ENCODE results near the gene MSANTD2. TPM values are rescaled to one million over a fixed set of nuclear protein-coding genes. Genes with fewer than 3 reads are reported as not detected.
A peak's percentile ranks its signal among the peaks of the same experiment; 100 is the strongest.

MSANTD2 gene
- total RNA-seq, 3 donors from 2014 or later, result 10.9 to 34.2 (median 27.2) TPM

GRCh38 chr11:124807660-124808270 lies 7.6 kb upstream of the MSANTD2 start:
- Histone ChIP-seq H3K36me3 (no peaks in the 10 kb centered on the region), H3K4me3 (no peak overlapping the region), H3K9me3 (no peaks in the 10 kb centered on the region), H3K4me1 (no peaks in the 10 kb centered on the region), H3K27ac (no peak overlapping the region), H3K27me3 (no peaks in the 10 kb centered on the region)
- DNase-seq (ENCODE audit: low spot score in 2 of 2), result no peak
- intact Hi-C loops (cut with DNase I; ENCODE audit: low total_unique reads), result no loop called here
- TF ChIP-seq POLR2AphosphoS5 (IDR thresholded peaks at IDR 0.05) (no peak), POLR2A (IDR thresholded peaks at IDR 0.05) (no peak), CTCF (IDR thresholded peaks at IDR 0.05) (no peak)

DNA sequence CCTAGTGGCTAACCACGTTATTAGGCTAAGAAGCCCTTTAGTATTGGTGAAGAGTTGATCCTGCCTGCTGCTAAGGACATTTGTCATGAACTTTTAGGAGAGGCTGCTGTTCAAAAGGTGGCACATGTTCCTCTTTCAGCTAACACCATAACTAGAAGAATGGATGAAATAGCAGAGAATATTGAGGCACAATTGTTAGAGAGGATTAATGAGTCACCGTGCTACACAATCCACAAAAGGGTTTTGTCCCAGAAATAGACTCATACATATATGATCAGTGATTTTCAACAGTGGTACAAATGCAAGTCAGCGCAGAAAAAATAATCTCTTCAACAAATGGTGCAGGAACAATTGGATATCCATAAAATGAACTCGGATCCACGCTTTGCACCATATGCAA lies 7.0 kb upstream of the MSANTD2 start:
- no peaks in the 10 kb centered on the region for H3K4me1 ChIP-seq
- no peaks in the 10 kb centered on the region for H3K9me3 ChIP-seq
- TF ChIP-seq POLR2A (IDR thresholded peaks at IDR 0.05), result no peak
- TF ChIP-seq POLR2AphosphoS5 (IDR thresholded peaks at IDR 0.05), result no peak
- TF ChIP-seq CTCF (IDR thresholded peaks at IDR 0.05), result no peak
- H3K27ac ChIP-seq, result no peak overlapping the region
- no peak overlapping the region for H3K4me3 ChIP-seq
- H3K36me3 ChIP-seq, result no peaks in the 10 kb centered on the region
- H3K27me3 ChIP-seq, result no peaks in the 10 kb centered on the region
- intact Hi-C loops (cut with DNase I; ENCODE audit: low total_unique reads), result no loop called here
- DNase-seq (ENCODE audit: low spot score in 2 of 2), result no peak

DNA sequence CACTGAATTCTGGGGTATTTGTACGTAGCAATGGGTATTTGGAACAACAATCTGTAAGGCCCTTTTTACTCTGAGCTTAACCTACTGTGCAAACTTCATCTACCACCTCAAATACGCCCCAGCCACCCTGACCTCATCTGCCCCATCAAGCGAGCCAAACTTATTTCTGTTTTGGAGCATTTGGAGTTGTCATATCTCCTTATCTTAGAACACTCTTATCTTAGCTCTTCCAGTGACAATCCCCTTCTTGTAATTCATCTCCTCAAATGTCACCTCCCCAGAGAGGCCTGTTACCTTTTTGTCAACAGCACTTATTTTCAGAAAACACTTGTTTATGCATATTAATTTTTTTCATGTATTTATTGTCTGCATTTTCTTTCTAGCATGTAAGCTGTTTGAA lies 4.7 kb upstream of the MSANTD2 start:
- no peak for DNase-seq (ENCODE audit: low spot score in 2 of 2)
- Histone ChIP-seq H3K36me3 (no peaks in the 10 kb centered on the region), H3K4me1 (no peaks in the 10 kb centered on the region), H3K27ac (no peak overlapping the region), H3K27me3 (no peaks in the 10 kb centered on the region), H3K4me3 (no peak overlapping the region), H3K9me3 (no peaks in the 10 kb centered on the region)
- TF ChIP-seq CTCF (IDR thresholded peaks at IDR 0.05), result no peak
- TF ChIP-seq POLR2AphosphoS5 (IDR thresholded peaks at IDR 0.05), result no peak
- no peak for TF ChIP-seq POLR2A (IDR thresholded peaks at IDR 0.05)
- intact Hi-C loops (cut with DNase I; ENCODE audit: low total_unique reads), result no loop called here

DNA sequence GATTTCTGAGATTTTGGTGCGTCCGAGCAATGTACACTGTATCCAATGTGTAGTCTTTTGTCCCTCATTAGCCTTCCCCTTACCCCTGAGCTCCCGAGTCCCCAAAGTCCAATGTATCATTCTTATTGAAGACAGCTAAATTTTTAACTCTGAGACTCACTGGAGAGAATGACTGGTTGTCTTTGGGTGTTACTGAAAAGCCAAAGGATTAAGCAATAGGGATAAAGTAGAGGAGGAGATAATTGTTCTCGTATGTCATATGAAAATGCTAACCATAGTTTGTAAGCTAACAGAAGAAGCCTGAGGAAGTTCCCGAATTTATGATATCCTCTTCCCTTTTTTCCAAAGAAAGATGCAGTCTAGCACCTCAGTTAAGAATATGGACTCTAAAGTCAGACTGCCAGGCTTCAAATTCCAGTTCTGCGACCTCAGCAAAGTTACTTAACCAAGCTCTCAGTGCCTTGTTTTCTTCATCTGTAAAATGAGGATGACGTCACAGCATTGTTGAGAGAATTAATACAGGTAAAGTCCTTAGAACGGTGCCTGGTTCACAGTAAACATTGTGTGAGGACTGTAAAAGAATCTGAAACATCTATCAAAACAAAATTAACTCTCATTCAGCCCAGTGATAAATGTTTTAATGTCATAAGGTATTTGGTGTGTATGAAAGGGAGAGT lies 1.6 kb upstream of the MSANTD2 start:
- intact Hi-C loops (cut with DNase I; ENCODE audit: low total_unique reads), result no loop called here

More for the DNA sequence above, 1.6 kb upstream of the MSANTD2 start:
- Histone ChIP-seq H3K27ac (peak overlapping the region in 1 of 2 donors; percentile 30), H3K36me3 (no peaks in the 10 kb centered on the region), H3K4me1 (peaks cover 0 to 9% of the 10 kb centered on the region in 2 donors), H3K4me3 (no peak overlapping the region), H3K27me3 (no peaks in the 10 kb centered on the region), H3K9me3 (no peaks in the 10 kb centered on the region)
- TF ChIP-seq CTCF (IDR thresholded peaks at IDR 0.05) (no peak), POLR2A (IDR thresholded peaks at IDR 0.05) (no peak), POLR2AphosphoS5 (IDR thresholded peaks at IDR 0.05) (no peak)
- no peak for DNase-seq (ENCODE audit: low spot score in 2 of 2)

All from breast epithelium (tissue), 4 donors.